NB4 (cell line): ENCODE measurements around the gene SACS.

ENCODE experiments used
- CTCF ChIP-seq: IDR thresholded peaks from one replicate; pipeline ENCODE4 v1.5.1; 2012; ENCODE audit warnings: low read depth, low read length
- POLR2A ChIP-seq: IDR thresholded peaks from 2 replicates; pipeline ENCODE4 v1.6.1; 2011; ENCODE audit warnings: mild to moderate bottlenecking; ENCODE audit not compliant: insufficient read length; ENCODE audit errors: extremely low read depth

GRCh38 chr13:23430664-23431063 is 2.8 kb downstream of the SACS start:
- TF ChIP-seq CTCF, result no peak
- no peak for TF ChIP-seq POLR2A
